Psoas muscle (tissue), 8 donors: Measurements from ENCODE around the gene HOXA1. TPM values are rescaled to one million over a fixed set of nuclear protein-coding genes. Genes with fewer than 3 reads are reported as not detected.

Source experiments
- ATAC-seq, 4 donors: fragments of 200-7000 bp; cut with Tn5 transposase; one replicate each; pipeline ENCODE4 v1.9.1; 2020; ENCODE audit warnings: moderate library complexity in 3 of 4, mild to moderate bottlenecking in 2 of 4
- DNase-seq, 2 donors: peaks; one replicate each; pipeline ENCODE4 v3.0.0-alpha.2; 2020
- H3K27ac ChIP-seq: fragments of 200-600 bp; one replicate; pipeline ENCODE4 v1.8.0; 2022
- H3K27me3 ChIP-seq, 3 donors: fragments of 200-600 bp in 1 of 3; one replicate each; pipeline versions ENCODE4 v1.6.1 to v1.8.0; 2013 to 2022; ENCODE audit warnings: low read length in 2 of 3, mild to moderate bottlenecking in 2 of 3, moderate library complexity in 1 of 3; ENCODE audit not compliant: insufficient read depth in 3 of 3
- H3K36me3 ChIP-seq, 2 donors: fragments of 200-600 bp in 1 of 2; one replicate each; pipeline versions ENCODE4 v1.6.1 to v1.8.0; 2013 to 2022; ENCODE audit warnings: low read depth in 1 of 2, mild to moderate bottlenecking in 1 of 2, moderate library complexity in 1 of 2; ENCODE audit not compliant: insufficient read depth in 1 of 2
- H3K4me1 ChIP-seq: fragments of 200-600 bp; one replicate; pipeline ENCODE4 v1.8.0; 2022
- H3K4me3 ChIP-seq: fragments of 200-600 bp; one replicate; pipeline ENCODE4 v1.8.0; 2022; ENCODE audit warnings: mild to moderate bottlenecking
- H3K9me3 ChIP-seq: fragments of 200-600 bp; one replicate; pipeline ENCODE4 v1.8.0; 2022
- CTCF ChIP-seq: fragments of 200-600 bp; IDR thresholded peaks from one replicate; pipeline ENCODE4 v1.8.0; 2022; ENCODE audit warnings: antibody characterized with exemption
- WGBS, 3 donors: extraction: QIAGEN DNeasy Blood & Tissue Kit; methylation state at CpG; one replicate each; pipeline versions ENCODE4 v1.1.6 to v1.1.7; 2013; 5-methylcytosine and 5-hydroxymethylcytosine counted together
- intact Hi-C, 2 donors: fragments of 100-400 bp; cut with DNase I; formaldehyde crosslinking; loops; one replicate each; pipeline versions ENCODE4 v1.11.0 to v1.14.2; 2022
- polyA plus RNA-seq, 3 donors: library from polyadenylated mRNA; stranded (reverse); fragments of 200-250 nt; gene quantifications; one replicate each; pipeline ENCODE4 v1.2.3, GENCODE V29; 2013
- total RNA-seq, 4 donors: library from RNA; stranded (reverse); fragmentation: NEBNext Ultra II Directional in 2 of 4; extraction: Animal tissue kit (Norgen Biotek cat#: 25700) in 2 of 4; gene quantifications; one replicate each; pipeline versions ENCODE4 v1.2.1 to v1.2.4, GENCODE V29; 2021 to 2023
- donor health status: healthy with polysubstance abuse.
- donor health status: DM: no; HTN: no; CAD: no; lungs with moderate emphysema.
- donor health status: Bipolar disorder and iron deficiency.
- donor health status: healthy.
- donor health status: DM: yes; HTN: yes; CAD: no.
- donor health status: DM: no; HTN: no; CAD: no.
- donor health status: DM: no; HTN: no; CAD: no.
- donor health status: DM: yes; HTN: yes; CAD: no.

HOXA1 gene
- total and polyA plus RNA-seq, 7 donors = 0.03 to 0.22 (median 0.21) TPM; not detected in 2

GRCh38 chr7:27137640-27138315, 42.0 kb upstream of the HOXA1 start:
- no peaks in the 10 kb centered on the region for H3K27me3 ChIP-seq
- DNase-seq = no peak
- TF ChIP-seq CTCF = no peak
- peaks cover 41% of the 10 kb centered on the region for H3K4me1 ChIP-seq
- intact Hi-C loops = no loop called here
- H3K9me3 ChIP-seq = no peaks in the 10 kb centered on the region
- ATAC-seq = no peak
- no peak overlapping the region for H3K4me3 ChIP-seq
- peaks cover 0 to 7% of the 10 kb centered on the region in 2 donors for H3K36me3 ChIP-seq
- 64 to 91% (median 74%) methylated on average over 2 of the region's 2 CpGs for WGBS, 3 donors
- H3K27ac ChIP-seq = peak overlapping the region; percentile 64

DNA sequence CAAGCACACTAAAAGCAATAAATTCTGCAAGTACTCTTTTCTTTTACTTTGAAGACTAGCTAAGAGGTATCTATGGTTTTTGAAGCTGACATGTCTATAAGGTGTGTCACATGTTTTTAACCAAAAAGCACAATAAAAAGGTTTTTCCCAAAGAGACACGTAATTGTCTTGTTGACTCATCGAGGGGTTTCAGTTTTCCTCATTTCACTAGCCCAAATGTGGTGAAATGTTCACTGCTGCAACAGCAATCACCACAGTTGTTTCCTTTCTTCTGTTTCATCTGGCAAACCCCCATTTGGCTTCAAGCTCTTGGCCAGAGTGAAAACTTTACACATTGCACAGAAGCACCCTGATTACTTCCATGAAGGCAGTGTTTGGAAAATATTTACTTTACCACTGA, 38.6 kb upstream of the HOXA1 start:
- ATAC-seq (peak in 1 of 4 donors; percentile 47), DNase-seq (no peak)
- WGBS, 3 donors = 2 to 5% (median 3%) methylated on average over 2 of the region's 2 CpGs
- H3K4me3 ChIP-seq = peak overlapping the region; percentile 28
- no peak for TF ChIP-seq CTCF
- H3K27me3 ChIP-seq = no peaks in the 10 kb centered on the region
- H3K36me3 ChIP-seq = no peaks in the 10 kb centered on the region
- peaks cover 56% of the 10 kb centered on the region for H3K4me1 ChIP-seq
- intact Hi-C loops = no loop called here
- peak overlapping the region; percentile 69 for H3K27ac ChIP-seq
- H3K9me3 ChIP-seq = no peaks in the 10 kb centered on the region

DNA sequence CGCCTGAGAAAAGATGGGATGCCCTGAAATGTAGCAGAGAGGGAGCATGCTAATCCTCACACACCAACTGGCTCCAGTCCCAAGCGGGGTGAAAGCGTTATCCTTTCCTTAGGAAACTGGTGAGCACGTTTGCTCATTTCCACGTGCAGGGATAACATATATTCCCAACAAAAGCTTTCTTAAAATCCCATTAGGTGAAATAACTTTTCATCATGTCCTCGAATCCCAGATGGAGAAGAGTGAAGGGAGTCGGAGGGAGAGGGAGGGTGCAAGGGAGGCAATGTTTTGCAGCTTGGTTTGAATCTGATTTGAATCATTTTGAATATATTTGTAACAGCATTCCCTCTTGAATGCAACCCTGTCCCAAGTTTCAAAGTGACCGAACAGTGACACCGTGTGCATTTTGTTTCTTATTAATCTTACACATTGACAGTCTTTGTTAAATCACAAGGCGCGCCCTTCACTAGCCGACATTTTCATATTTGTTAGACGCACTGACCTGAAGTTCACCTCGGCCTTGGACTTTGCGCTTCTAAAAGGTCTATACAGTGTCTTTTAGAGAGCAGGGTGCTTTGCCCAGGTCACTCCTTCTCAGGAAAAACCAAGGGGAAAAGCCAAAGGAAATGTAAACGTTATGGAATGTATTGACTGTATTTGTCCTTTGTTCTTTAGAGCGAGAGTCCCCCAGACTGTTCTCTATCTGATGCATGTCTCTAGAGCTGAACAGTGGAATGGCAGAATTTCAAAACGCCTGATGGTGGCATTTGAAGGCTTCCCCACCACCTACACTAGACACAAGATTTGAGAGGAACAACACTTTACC, 37.8 kb upstream of the HOXA1 start:
- intact Hi-C loops = no loop called here
- no peak for TF ChIP-seq CTCF
- H3K4me3 ChIP-seq = peak overlapping the region; percentile 28
- H3K36me3 ChIP-seq = no peaks in the 10 kb centered on the region
- H3K4me1 ChIP-seq = peaks cover 62% of the 10 kb centered on the region
- ATAC-seq (no peak), DNase-seq (no peak)
- peak overlapping the region; percentile 69 for H3K27ac ChIP-seq
- H3K27me3 ChIP-seq = no peaks in the 10 kb centered on the region
- H3K9me3 ChIP-seq = no peaks in the 10 kb centered on the region
- 56 to 63% (median 59%) methylated on average over 18 of the region's 18 CpGs for WGBS, 3 donors

GRCh38 chr7:27132978-27133377, 37.2 kb upstream of the HOXA1 start:
- Histone ChIP-seq H3K27me3 (no peaks in the 10 kb centered on the region), H3K9me3 (no peaks in the 10 kb centered on the region), H3K36me3 (no peaks in the 10 kb centered on the region), H3K4me3 (no peak overlapping the region), H3K27ac (peak overlapping the region; percentile 69), H3K4me1 (peaks cover 65% of the 10 kb centered on the region)
- DNase-seq = no peak
- no peak for TF ChIP-seq CTCF
- no peak for ATAC-seq
- 63 to 80% (median 68%) methylated on average over 6 of the region's 6 CpGs for WGBS, 3 donors
- intact Hi-C loops = no loop called here
